Measurements from ENCODE around the gene SMYD3. TPM values are rescaled to one million over a fixed set of nuclear protein-coding genes. Genes with fewer than 3 reads are reported as not detected.
A peak's percentile ranks its signal among the peaks of the same experiment; 100 is the strongest.
"Not testable (repeated sequence)": the region's sequence is repeated elsewhere in the genome, so short reads cannot be mapped to it uniquely, and the experiment has no call there.

Gene SMYD3
- total RNA-seq, 1 experiment from 2014 or later: 69.6 TPM

- no peak for DNase-seq (ENCODE audit: low spot score)
- in situ Hi-C loops (cut with HindIII; ENCODE audit: low sequenced_read_pairs): no loop called here
These were observed 756.8 kb downstream of the SMYD3 start for GRCh38 chr1:245750261-245750660.

GRCh38 chr1:245749053-245749452 is 758.0 kb downstream of the SMYD3 start:
- no peak for DNase-seq (ENCODE audit: low spot score)
- in situ Hi-C loops (cut with HindIII; ENCODE audit: low sequenced_read_pairs): no loop called here

GRCh38 chr1:245748646-245749045 is 758.4 kb downstream of the SMYD3 start:
- in situ Hi-C loops (cut with HindIII; ENCODE audit: low sequenced_read_pairs): no loop called here
- DNase-seq (ENCODE audit: low spot score): no peak

- in situ Hi-C loops (cut with HindIII; ENCODE audit: low sequenced_read_pairs): no loop called here
- DNase-seq (ENCODE audit: low spot score): no peak
These were observed 758.8 kb downstream of the SMYD3 start for GRCh38 chr1:245748240-245748639.

- peak; percentile 18 for DNase-seq (ENCODE audit: low spot score)
- in situ Hi-C loops (cut with HindIII; ENCODE audit: low sequenced_read_pairs): no loop called here
These were observed 764.2 kb downstream of the SMYD3 start for GRCh38 chr1:245742896-245743295.

GRCh38 chr1:245740336-245740735 is 766.7 kb downstream of the SMYD3 start:
- in situ Hi-C loops (cut with HindIII; ENCODE audit: low sequenced_read_pairs); DNase-seq (ENCODE audit: low spot score): not testable (repeated sequence)

GRCh38 chr1:245730801-245731200 is 776.3 kb downstream of the SMYD3 start:
- DNase-seq (ENCODE audit: low spot score): no peak
- in situ Hi-C loops (cut with HindIII; ENCODE audit: low sequenced_read_pairs): no loop called here

- in situ Hi-C loops (cut with HindIII; ENCODE audit: low sequenced_read_pairs): not testable (repeated sequence)
These were observed 779.0 kb downstream of the SMYD3 start for GRCh38 chr1:245728035-245728434.

GRCh38 chr1:245721488-245721887 is 785.6 kb downstream of the SMYD3 start:
- in situ Hi-C loops (cut with HindIII; ENCODE audit: low sequenced_read_pairs): no loop called here

More at GRCh38 chr1:245728035-245728434, 779.0 kb downstream of the SMYD3 start:
- DNase-seq (ENCODE audit: low spot score): not testable (repeated sequence)

GRCh38 chr1:245718951-245719350 is 788.1 kb downstream of the SMYD3 start:
- in situ Hi-C loops (cut with HindIII; ENCODE audit: low sequenced_read_pairs): no loop called here
- DNase-seq (ENCODE audit: low spot score): no peak

More at GRCh38 chr1:245721488-245721887, 785.6 kb downstream of the SMYD3 start:
- no peak for DNase-seq (ENCODE audit: low spot score)

- in situ Hi-C loops (cut with HindIII; ENCODE audit: low sequenced_read_pairs): no loop called here
- DNase-seq (ENCODE audit: low spot score): no peak
These were observed 789.0 kb downstream of the SMYD3 start for GRCh38 chr1:245718123-245718522.

GRCh38 chr1:245717611-245718010 is 789.5 kb downstream of the SMYD3 start:
- in situ Hi-C loops (cut with HindIII; ENCODE audit: low sequenced_read_pairs): no loop called here
- DNase-seq (ENCODE audit: low spot score): no peak

- in situ Hi-C loops (cut with HindIII; ENCODE audit: low sequenced_read_pairs): no loop called here
These were observed 790.5 kb downstream of the SMYD3 start for GRCh38 chr1:245716561-245716960.

GRCh38 chr1:245715970-245716369 is 791.1 kb downstream of the SMYD3 start:
- no peak for DNase-seq (ENCODE audit: low spot score)

More at GRCh38 chr1:245716561-245716960, 790.5 kb downstream of the SMYD3 start:
- DNase-seq (ENCODE audit: low spot score): no peak

GRCh38 chr1:245715291-245715701 is 791.8 kb downstream of the SMYD3 start:
- in situ Hi-C loops (cut with HindIII; ENCODE audit: low sequenced_read_pairs): no loop called here
- no peak for DNase-seq (ENCODE audit: low spot score)

More at GRCh38 chr1:245715970-245716369, 791.1 kb downstream of the SMYD3 start:
- in situ Hi-C loops (cut with HindIII; ENCODE audit: low sequenced_read_pairs): no loop called here

GRCh38 chr1:245714027-245714426 is 793.1 kb downstream of the SMYD3 start:
- in situ Hi-C loops (cut with HindIII; ENCODE audit: low sequenced_read_pairs); DNase-seq (ENCODE audit: low spot score): not testable (repeated sequence)

GRCh38 chr1:245710961-245711903 is 795.8 kb downstream of the SMYD3 start:
- in situ Hi-C loops (cut with HindIII; ENCODE audit: low sequenced_read_pairs): no loop called here

GRCh38 chr1:245707941-245708340 is 799.1 kb downstream of the SMYD3 start:
- DNase-seq (ENCODE audit: low spot score): no peak
- in situ Hi-C loops (cut with HindIII; ENCODE audit: low sequenced_read_pairs): no loop called here

More at GRCh38 chr1:245710961-245711903, 795.8 kb downstream of the SMYD3 start:
- no peak for DNase-seq (ENCODE audit: low spot score)

- DNase-seq (ENCODE audit: low spot score): no peak
- in situ Hi-C loops (cut with HindIII; ENCODE audit: low sequenced_read_pairs): no loop called here
These were observed 802.3 kb downstream of the SMYD3 start for GRCh38 chr1:245704765-245705164.

- in situ Hi-C loops (cut with HindIII; ENCODE audit: low sequenced_read_pairs): no loop called here
- no peak for DNase-seq (ENCODE audit: low spot score)
These were observed 802.7 kb downstream of the SMYD3 start for GRCh38 chr1:245704341-245704740.
